ENCODE data around the gene ARHGEF3.

Gene ARHGEF3

DNA sequence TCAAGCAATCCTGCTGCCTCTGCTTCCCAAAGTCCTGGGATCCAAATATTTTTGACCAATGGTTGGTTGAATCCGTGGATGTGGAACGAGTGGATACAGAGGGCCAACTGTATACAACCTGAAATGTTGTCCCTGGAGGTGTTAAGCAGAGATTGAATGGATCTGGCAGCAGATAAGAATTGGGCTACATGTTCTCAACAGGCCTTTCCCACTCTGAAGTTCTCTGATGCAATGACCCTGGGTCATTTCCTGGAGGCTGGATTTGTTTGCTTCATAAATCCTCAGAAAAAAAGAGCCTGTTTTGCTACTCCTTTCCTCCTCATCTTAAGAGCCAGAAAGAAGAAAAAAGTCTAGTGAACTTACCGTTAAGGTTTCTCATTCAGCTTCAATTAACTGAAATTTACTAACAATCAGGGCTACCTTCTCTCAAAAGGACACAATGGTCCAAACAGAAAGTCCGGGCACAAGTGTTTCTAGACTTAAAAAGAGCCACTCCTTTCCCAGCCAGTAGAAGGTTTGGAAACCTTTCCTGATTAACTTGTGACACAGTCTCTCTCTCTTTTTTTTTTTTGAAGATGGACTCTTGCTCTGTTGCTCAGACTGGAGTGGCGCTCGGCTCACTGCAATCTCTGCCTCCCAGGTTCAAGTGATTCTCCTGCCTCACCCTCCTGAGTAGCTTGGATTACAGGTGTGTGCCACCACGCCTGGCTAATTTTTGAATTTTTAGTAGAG lies 6.5 kb downstream of the ARHGEF3 start:
- no peak for DNase-seq

- no peak for DNase-seq
These were observed 9.6 kb downstream of the ARHGEF3 start for GRCh38 chr3:56792193-56792592.

DNA sequence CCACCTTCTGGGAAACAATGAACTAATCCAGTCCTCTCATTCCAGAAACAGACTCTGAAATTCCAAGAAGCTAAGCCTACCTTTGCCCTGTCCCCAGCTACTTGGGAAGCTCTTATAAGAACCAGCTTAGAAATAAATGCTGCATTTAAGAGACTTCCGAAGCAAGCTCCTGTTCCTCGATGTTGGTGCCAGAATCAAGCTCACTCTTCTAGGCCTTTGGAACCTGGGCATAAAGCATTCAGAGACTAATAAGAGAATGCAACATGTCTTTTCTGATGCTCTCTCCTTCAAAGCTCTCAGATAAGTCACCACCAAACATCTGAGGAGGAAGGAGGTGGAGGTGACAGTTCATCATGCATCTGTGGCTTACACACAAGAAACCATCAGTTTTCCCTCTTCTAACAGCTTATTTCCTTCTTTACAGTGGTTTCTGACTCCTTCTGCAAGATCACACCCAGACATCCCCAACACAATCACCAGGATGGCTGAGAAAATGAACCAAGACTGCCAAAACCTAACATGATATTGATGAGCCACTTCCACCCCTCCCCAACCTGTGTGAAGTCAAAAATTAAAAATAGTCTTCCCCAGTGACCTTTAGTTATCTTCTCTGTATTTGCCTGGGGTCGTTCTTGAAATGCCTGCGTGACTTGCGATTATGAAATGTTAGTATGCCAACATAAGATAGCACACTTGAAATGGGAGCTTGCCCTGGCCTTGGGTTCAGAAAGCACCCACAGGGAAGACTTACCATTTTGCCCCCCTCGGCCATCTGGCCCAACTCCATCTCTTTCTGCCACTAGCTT lies 11.5 kb downstream of the ARHGEF3 start:
- DNase-seq = no peak

DNA sequence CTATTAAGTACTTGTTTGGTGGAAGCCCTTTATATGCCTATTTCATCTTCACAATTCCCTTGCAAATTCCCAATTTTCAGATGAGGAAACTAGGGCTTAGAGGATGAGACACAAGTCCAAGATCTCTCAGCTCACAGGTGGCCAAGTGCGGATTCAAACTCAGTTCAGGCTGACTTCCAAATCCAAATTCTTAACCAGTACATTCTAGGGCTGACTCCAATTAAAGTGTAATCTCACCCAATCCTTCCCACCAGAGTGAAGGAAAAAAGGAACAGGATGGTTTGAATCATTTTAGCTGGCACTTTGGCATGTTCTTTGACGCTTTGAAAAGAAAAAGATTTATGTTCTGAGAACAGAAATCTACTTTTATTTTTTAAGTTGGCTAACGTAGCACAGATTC lies 12.7 kb downstream of the ARHGEF3 start:
- no peak for DNase-seq

- DNase-seq = no peak
These were observed 13.2 kb downstream of the ARHGEF3 start for GRCh38 chr3:56788521-56788920.

DNA sequence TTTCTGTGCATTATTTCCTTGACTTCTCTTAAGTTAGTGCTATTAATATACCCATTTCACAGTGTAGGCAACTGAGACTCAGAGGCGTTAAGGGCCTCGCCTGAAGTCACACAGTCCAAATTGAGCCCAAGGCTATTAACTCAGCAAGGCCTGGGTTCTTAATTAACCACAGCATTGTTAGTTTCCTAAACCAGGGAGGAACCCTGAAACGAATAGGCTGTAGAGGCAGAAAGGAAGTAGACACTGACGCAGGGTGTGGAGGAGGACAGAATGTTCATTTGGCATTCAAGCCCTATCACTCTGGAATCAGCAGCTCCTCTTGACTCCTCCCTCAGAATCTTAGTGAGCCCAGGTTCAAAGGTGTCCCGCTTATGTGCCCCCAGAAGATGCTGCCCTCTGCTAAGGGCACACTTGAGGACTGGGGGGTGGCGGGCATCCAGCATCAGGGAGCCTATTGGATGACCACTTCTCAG lies 13.9 kb downstream of the ARHGEF3 start:
- no peak for DNase-seq

DNA sequence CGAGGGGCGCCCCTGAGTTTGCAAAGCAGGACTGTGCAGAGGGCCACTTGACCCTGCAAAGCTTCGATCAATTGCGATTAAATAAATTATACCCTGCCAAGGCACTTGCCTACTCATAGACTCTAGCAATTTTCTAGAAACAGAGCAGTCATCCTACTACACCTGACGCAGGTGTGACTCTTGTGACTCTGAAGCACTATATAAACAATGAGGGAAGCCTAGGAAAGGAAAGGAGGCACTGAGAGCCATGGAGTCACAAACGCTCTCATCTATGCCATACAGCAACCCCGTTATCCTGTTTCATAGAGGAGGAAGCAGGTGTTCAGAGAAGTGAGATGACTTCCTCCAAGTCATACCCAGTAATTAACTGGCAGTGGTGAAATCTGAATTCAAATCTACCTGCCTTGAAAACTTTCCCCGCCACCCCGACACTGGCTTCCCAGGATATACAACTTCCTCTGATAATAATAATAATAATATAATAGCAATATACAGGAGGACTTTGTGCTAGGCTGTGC lies 14.4 kb downstream of the ARHGEF3 start:
- DNase-seq = no peak

DNA sequence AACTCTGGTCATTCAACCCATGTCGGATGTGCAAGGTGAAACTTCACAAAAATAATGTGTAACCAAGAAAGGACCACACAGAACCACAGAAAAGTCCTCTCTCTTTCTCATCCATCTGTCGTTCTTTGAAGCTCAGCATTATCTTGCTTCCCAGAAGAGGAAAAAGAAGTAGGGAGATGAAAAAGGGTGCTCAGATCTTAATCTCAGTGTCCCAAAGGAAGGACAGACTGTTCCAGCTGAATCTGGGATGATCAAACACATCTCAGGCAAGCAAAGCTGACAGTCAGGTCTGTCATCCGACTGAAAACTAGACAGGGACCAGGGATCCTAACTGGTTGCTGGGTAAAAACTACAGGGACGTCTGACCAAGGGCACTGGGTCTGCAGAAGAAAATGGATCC lies 16.2 kb downstream of the ARHGEF3 start:
- no peak for DNase-seq

DNA sequence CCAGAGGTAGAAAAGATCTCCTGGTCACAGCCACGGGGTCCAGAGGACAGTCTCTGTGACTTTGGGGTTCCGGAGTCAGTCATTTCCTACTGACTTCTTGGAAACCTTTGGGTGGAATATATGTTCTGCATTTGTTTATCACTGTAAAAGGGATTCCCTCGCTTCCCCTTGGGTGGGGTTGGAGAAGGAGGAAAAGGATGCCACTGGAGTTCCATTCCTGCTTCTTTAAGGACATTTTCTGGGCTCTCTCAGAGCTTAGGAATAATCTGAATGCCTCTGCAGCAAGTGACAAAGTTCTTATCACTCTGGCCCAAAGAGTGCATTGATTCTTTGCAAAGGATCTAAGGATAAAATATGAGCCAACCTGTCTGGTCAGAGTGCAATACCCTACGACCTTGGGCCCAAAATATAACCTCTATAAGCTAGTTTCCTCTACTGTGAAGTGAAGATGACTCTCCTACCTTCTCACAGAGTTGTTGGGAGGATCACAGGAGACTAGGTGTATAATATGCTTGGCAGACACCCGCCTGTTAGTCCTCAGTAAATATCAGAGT lies 17.2 kb downstream of the ARHGEF3 start:
- DNase-seq = no peak

DNA sequence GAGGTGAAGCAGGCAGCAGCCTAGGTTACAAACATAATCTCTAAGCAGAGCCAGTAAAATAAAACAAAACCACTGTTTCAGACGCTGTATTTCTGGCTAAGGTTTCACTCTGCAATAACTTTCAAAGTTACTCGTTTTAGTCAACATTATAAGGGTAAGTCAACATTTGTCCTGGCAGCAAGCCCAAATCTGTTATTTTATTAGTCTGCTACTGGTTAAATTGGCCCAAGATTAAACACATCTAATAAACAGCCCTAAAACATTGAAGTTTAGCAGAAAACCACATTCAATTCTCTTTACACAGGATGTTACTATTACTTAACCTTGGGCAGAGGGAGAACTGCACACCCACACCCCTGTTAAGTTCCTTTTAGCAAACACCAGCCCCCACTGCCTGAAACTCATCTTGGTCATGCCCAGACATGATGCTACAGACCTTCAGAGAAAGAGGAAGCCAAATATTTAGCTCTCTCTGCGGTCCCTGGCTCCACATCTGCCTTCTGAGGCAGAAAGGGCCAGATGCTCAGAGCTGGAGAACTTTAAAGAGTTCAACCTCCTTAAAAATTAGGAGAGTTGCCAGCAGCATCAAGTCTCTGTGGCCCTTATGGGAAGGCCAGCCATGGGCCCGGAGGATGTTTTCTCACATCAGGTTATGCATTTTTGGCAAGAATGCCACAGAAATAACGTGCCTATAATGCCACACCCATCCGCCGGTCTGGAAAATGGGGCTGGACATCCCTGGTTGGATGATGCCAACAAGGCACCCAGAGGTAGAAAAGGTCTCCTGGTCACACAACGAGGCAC lies 17.9 kb downstream of the ARHGEF3 start:
- DNase-seq = peak in 3 of 4 experiments; percentile 7 to 55 (median 31)

DNA sequence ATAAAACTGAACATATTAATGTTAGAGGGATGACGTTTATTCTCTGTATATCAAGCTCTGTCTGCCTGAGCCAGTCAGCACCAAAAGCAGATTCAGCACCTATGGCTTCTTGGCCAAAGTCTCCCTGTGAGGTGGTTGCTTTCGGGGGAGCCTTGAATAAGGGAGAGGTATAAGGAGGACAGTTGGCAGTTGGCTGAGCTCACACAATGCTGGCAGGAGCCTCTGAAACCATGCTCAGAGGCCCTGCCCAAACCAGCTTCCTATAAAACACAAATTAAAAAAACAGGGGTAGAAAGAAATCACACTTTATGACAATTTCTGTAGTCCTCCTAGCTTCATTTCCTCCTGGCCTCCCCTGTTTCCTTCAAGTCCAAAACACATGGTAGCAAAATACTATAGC lies 18.8 kb downstream of the ARHGEF3 start:
- DNase-seq = no peak

GRCh38 chr3:56782215-56782614 lies 19.5 kb downstream of the ARHGEF3 start:
- DNase-seq = no peak

DNA sequence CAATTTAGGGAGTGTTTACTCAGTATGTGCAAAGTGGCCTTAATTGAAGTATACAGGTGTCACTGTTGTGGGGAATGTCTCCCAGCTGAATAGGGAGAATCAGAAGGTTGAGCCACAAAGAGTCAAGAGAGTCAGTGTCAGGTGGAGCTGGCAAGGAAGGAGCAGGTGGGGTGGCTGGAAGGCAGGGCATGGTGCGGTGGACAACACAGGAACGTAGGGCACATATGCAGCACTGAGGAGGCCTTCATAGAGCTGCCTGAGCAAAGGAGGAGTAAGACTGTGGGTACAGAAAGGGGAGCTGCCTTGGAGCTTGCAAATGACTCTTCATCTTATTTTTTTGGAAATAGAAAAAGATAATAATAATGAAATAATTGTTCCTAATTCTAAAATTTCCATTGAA lies 20.0 kb downstream of the ARHGEF3 start:
- no peak for DNase-seq

- no peak for DNase-seq
These were observed 20.8 kb downstream of the ARHGEF3 start for GRCh38 chr3:56780936-56781335.

DNA sequence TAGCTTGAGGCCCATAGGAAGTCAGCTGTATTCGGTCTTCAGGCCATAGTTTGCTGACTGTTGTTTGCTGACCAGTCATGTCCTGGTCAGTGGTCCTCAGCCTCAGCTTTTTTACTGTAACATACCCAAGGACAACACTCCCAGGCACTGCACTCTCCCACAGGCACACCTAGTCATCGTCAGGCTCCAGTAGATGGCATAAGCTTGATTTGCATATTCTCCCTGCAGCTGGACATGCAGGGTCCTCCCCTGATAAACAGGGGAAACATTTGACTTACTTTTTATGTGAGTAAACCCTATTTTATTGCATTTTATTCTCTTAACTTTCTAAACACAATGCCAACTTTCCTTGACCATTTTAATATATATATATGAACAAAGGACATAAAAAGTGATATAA lies 22.9 kb downstream of the ARHGEF3 start:
- DNase-seq = no peak

DNA sequence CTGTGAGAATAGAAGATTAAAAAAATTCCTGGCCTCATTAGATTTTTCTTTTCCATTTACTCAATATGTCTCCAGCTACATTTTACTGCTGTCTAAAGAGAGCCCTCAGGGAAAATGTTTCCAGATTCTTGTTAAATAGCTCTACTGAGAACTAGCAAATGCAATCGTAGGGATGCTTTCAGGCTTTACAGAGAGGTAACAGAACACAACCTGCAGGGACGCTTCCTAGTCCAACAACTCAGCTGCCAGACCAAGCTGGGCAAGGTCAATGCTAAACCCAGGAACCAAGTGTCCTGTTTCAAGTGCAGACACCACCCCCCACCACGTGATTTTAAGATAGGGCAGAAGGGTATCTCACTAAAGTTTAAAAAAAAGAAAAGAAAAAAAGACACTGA lies 25.2 kb downstream of the ARHGEF3 start:
- DNase-seq = no peak

DNA sequence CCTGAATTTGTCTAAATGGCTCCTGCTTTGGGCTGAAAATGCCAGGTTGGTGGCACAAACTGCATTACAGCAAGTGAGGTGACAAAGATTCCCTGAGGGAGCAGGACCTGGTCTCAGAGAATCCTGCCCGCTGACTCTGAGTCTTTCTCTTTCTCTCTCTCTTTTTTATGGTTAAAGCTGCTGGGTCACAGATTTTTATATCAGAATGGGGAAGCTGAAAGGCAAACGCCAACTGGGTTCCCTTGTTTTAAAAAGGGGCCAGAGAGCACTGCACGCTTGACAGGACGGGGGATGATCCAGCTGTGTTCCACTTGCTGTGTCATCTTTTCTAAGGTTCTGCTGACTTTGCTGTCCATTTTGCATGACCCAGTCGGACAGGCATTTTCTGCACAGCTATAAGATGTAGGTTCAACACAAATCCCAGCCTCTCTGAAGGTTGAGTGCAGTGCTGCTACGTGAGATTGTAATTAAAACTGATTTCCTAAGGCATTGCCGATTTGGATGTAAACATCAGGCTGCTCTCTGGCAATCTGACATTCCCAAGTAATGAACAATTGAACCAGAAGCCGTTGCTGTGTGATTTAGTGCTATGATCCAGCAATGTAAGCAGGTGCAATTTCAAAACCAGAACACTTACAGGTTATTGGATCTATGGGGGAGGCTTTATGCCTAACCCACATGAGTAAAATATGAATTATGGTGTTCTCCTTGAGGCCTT lies 25.8 kb downstream of the ARHGEF3 start:
- no peak for DNase-seq

DNA sequence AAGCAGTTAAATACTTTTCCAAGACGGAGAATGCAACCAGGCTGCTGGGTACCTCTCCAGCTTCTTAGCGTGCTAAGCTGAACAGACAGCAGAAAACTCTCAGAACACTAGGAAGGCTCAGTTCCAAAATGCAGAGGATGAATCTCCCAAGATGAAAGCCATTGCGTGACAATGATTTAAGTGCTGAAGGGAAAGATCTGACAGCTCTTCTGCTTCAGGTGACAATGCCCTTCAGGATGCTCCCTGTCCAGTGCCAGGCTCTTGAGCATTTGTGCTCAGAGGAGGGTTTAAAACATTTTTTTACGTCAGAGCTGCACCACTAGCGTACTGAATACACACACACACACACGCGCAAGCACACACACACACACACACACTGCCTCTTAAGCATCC lies 26.3 kb downstream of the ARHGEF3 start:
- no peak for DNase-seq

DNA sequence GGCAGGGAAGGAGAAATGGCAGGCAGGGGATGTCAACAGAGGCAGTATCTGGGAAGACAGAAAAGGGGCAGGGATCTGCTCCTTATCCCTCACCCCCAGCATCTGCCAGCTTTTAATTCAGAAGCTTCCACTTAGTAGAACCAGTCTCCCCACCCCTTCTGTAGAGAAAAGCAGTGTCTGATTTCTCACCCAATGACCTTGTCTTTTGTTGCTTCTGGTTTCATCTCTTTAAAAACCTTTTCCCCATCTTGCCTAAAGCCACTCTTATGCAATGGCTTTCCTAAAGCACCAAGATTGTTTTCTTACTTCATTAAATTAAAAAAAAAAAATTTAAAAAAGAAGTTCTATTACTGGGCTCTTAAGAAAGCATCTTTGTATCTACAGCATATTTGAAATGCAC lies 27.8 kb downstream of the ARHGEF3 start:
- no peak for DNase-seq

DNA sequence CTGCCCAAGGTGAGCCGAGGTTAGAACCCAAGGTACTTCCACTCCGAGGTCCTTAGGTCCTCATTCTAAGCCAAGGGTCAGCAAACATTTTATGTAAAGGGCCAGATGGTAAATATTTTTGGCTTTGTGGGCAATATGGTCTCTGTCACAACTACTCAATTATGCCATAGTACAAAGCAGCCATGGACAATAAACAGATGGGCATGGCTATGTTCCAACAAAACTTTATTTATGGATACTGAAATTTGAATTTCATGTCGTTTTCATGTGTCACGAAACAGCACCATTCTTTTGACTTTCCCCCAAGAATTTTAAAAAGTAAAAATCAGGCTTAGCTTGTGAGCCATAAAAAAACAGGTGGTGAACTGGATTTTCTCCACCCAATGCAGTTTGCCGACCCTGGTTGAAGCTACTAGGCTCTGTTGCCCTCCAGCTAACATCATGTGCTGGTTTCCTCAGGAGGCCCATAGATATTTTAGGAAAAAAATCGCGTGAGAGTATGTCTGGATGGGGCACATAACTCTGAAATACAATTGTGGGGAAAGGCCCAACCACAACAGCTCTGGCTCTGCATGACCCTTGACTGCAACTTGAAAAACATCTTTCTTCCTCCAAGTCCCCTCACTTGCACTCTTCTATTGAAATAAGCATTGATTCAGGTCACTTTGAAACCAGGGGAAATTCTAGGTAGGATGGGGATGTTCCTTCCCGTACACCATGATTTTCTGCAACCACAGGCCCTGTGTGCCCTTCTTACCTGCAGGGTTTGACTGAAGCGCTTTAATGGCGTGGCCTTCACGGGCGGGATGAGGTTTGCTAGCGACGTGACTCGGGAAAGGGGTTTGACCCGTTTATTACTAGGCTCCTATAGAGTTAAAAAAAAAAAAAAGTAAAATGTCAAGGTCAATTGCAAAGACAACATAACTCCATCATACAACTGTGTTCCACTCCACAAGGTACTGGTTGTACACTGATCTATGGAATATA lies 28.5 kb downstream of the ARHGEF3 start:
- DNase-seq = no peak

GRCh38 chr3:56771376-56771775 lies 30.4 kb downstream of the ARHGEF3 start:
- DNase-seq = no peak

Measured in activated naive CD4-positive, alpha-beta T cell (primary cell).